ENCODE results near the gene NCOA3.

NCOA3 gene

GRCh38 chr20:47667086-47667485 is 165.4 kb downstream of the NCOA3 start:
- no peak for DNase-seq (ENCODE audit: low spot score)

GRCh38 chr20:47667531-47668312 is 166.0 kb downstream of the NCOA3 start:
- no peak for DNase-seq (ENCODE audit: low spot score)

GRCh38 chr20:47668313-47669151 is 166.8 kb downstream of the NCOA3 start:
- DNase-seq (ENCODE audit: low spot score), result no peak

GRCh38 chr20:47669152-47669425 is 167.4 kb downstream of the NCOA3 start:
- DNase-seq (ENCODE audit: low spot score), result no peak

- no peak for DNase-seq (ENCODE audit: low spot score)
These were observed 167.8 kb downstream of the NCOA3 start for GRCh38 chr20:47669489-47669888.

- DNase-seq (ENCODE audit: low spot score), result no peak
These were observed 168.5 kb downstream of the NCOA3 start for GRCh38 chr20:47669927-47670890.

DNA sequence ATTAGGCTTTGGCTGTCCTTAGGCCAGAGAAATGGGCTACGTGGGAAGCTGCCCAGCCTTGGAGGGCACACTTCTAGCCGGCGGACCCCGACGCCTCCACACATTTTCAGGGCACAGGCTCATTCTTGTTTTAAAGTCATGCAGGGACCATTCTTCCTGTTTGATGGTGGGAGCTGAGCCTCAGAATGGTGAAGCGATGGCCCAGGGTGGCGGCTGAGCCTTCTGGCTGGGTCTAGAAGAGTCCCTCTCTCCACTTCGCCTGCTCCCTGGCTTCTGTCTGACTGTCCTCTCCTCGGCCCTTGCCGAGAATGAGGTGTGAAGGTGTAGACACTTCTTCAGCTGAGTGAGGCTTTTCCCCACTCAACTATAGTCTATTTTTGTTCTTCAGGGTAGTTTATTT is 169.2 kb downstream of the NCOA3 start:
- no peak for DNase-seq (ENCODE audit: low spot score)

GRCh38 chr20:47672166-47672565 is 170.5 kb downstream of the NCOA3 start:
- DNase-seq (ENCODE audit: low spot score), result no peak

DNA sequence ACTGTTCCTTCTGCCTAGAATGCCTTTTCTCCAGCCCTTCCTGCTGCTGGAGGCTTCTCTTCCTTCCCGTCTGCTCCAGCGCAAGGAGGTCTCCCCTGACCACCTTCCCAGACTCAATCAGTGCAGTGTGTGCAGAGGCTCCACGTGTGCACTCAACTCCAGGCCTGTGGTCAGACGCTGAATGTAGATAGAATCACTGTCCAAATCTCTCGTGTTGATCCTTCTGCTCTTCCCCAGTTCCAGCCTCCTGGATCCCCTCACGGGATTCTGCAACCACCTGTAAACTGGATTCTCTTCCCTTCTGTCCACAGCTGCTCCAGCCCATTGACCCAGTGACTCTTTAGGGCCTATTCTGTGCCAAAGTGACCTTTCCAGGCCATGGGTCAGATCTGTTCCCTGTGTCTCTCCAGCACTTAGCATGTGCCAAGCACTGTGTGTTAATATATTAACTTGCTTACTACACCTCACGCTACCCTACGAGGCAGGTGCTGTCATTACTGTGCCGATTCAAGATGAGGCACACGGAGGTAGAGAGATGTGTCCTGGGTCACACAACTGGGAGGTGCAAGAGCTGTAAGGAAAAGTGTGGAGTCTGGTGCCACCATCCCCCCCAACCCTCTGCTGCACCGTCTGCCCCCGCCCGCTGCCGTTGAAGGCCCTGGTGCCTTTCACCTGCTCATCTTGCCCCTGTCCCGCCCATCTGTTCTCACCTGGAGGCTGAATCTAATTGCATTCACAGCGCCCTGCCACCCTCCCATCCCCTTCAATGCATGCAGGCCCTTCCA is 171.4 kb downstream of the NCOA3 start:
- DNase-seq (ENCODE audit: low spot score), result no peak

GRCh38 chr20:47673671-47673955 is 171.9 kb downstream of the NCOA3 start:
- DNase-seq (ENCODE audit: low spot score), result no peak

DNA sequence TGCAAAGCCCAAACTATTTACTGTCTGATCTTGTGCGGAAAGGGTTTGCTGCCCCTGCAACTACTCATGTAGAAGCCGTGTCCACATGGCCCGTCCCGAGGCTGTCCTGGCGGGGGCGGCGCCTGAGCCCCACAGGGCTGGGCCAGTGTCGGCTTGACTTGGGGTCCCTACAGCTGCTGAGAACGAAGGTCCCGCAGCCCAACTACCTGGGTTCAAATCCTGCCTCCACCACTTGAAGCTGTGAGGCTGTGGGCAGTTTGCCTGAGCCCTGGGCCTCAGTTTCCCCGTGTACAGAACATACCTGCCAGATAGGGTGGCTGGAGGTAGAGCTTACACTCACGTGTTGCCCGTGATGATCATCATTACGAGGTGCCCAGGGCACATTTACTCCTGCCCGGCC is 172.5 kb downstream of the NCOA3 start:
- DNase-seq (ENCODE audit: low spot score), result no peak

DNA sequence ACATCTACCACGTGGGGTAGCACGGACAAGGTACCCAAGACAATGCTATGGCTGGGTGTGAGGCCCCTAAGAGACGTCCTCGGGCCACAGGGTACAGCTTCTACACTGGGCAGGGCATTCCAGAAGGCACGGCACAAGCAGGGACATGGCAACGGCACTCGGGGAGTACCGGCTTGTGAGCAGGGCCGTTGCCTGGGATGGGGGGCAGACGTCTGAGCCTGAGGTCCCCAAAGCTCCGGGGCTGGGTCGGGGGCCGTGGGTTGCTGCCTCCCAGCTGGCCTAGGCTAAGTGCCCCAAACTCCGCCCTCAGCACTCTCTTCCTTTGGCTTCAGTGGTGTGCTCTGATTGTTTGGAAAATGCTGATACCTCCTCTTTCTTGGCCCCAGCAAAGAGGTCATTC is 173.0 kb downstream of the NCOA3 start:
- DNase-seq (ENCODE audit: low spot score), result no peak

GRCh38 chr20:47675190-47676142 is 173.8 kb downstream of the NCOA3 start:
- no peak for DNase-seq (ENCODE audit: low spot score)

DNA sequence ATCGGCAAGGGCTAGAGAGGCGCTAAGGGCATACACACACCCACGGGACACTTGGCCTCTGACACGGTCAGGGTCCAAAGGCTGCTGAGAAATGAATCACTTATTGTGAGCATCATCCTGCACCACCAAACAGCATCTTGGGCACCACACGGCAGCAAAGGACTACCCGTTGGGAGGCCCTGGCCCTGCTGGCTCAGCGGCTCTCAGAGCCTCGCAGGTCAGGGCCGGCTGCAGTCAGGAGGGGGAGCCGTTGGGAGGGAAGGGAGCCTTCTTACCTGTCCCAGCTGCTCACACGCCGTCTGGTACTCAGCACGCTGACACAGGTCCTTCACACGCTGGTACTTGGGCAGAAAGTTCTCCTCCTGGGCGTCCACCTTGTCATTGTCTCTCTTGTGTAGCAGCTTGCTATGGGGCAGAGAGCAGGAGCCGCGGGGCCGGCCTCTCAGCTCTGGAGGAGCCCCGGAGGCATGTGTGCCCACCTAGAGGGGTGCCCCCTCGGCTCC is 174.6 kb downstream of the NCOA3 start:
- no peak for DNase-seq (ENCODE audit: low spot score)

DNA sequence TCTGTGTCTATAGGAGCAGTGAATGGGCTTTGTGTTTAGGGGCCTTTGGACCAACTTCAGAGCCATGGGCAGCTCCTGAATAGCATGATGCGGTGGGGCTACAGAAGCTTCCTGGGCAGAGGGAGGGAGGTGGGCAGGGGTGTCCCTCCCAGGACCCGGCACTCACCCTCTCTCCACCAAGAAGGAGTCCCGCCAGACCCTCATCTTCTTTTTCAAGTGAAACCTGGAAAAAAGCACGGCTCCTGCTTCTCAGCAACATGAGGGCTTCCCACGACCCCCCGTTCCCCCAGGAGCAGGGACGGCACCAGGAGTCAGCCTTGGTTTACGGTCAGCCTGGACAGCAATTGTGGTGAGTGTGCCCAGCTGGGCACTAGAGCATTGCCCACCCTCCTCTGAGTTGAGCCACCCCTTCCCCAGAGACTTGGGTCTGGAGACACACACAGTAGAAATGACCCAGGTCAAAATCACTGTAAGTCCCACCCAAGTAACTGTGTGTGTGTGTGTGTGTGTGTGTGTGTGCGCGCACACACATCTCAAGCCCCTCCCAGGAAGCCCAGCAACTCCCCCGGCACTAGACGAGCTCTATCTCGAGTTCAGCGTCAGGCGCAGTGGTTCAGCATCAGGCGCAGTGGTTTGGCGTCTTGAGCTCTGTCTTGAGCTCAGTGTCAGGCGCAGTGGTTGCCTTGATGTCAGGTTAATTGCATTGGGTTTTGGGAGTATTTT is 175.4 kb downstream of the NCOA3 start:
- DNase-seq (ENCODE audit: low spot score), result no peak

GRCh38 chr20:47677635-47678453 is 176.2 kb downstream of the NCOA3 start:
- DNase-seq (ENCODE audit: low spot score), result peak; percentile 42

- no peak for DNase-seq (ENCODE audit: low spot score)
These were observed 176.8 kb downstream of the NCOA3 start for GRCh38 chr20:47678536-47678935.

DNA sequence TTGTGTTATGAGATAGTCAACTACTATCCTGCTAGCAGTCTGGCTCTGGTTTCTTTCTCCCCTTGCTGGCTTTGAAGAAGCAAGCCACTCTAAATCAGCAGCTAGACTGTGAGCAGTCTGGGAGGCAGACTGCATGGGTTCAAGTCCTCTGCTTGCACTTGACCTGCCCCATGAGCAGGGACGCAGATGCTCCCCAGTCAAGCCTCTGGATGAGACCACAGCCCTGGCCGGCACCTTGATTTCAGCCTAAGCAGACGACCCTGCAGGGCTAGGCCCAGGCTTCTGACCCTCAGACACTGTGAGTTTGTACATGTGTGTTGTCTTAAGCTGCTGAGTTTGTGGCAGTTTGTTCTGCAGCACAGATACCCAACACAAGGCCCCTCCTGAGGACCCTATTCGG is 177.8 kb downstream of the NCOA3 start:
- DNase-seq (ENCODE audit: low spot score), result no peak

All from CD4-positive, alpha-beta T cell treated with Interleukin-2 at 100 ng/mL for 4 hours (primary cell).